WTC11 (cell line): Measurements from ENCODE around the gene LETM1.

Experiments
- CREB1 ChIP-seq: sonication (generic); formaldehyde crosslinking; IDR thresholded peaks from 2 replicates; pipeline ENCODE4 v1.8.0; 2023; ENCODE audit warnings: mild to moderate bottlenecking, missing genetic modification reagents
- NR2C2 ChIP-seq: sonication (generic); formaldehyde crosslinking; IDR thresholded peaks from 2 replicates; pipeline ENCODE4 v1.8.0; 2022; ENCODE audit warnings: mild to moderate bottlenecking, missing genetic modification reagents
- ZNF232 ChIP-seq: sonication (generic); formaldehyde crosslinking; IDR thresholded peaks from 2 replicates; pipeline ENCODE4 v1.8.0; 2022; ENCODE audit warnings: mild to moderate bottlenecking, missing genetic modification reagents
- TF ChIP-seq, protein P1 (sequence below): fragments of 200-600 bp; IDR thresholded peaks from 2 replicates; pipeline ENCODE4 v1.8.0; 2022; ENCODE audit warnings: antibody characterized with exemption

DNA sequence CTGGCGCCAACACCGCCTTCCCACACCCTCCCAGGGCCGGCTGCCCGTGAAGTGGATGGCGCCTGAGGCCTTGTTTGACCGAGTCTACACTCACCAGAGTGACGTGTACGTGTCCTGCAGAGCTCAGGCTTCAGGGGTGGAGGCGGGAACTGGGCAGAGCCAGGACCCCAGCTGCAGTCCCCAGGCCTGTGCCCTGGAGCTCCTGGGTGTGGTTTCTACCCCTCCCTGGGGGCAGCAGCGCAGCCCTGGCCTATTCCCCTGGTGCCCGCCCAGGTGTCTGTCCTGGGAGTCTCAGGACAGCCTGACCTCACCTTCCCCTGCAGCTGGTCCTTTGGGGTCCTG, 49.8 kb downstream of the LETM1 start:
- TF ChIP-seq, protein P1, sequence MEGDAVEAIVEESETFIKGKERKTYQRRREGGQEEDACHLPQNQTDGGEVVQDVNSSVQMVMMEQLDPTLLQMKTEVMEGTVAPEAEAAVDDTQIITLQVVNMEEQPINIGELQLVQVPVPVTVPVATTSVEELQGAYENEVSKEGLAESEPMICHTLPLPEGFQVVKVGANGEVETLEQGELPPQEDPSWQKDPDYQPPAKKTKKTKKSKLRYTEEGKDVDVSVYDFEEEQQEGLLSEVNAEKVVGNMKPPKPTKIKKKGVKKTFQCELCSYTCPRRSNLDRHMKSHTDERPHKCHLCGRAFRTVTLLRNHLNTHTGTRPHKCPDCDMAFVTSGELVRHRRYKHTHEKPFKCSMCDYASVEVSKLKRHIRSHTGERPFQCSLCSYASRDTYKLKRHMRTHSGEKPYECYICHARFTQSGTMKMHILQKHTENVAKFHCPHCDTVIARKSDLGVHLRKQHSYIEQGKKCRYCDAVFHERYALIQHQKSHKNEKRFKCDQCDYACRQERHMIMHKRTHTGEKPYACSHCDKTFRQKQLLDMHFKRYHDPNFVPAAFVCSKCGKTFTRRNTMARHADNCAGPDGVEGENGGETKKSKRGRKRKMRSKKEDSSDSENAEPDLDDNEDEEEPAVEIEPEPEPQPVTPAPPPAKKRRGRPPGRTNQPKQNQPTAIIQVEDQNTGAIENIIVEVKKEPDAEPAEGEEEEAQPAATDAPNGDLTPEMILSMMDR, result no peak
- no peak for TF ChIP-seq ZNF232
- TF ChIP-seq CREB1 (CRISPR knock-in tag), result no peak
- no peak for TF ChIP-seq NR2C2 (CRISPR knock-in tag)
